Skeletal muscle cell (primary cell): ENCODE measurements around the gene HK1.

Experiments
- DNase-seq: peaks from one replicate; pipeline ENCODE4 v3.0.0-alpha.2; 2010; ENCODE audit warnings: low read depth
- H3K4me3 ChIP-seq: 2 replicates; pipeline ENCODE4 v1.5.1; 2011; ENCODE audit warnings: low read depth, mild to moderate bottlenecking, control low read depth, low read length, moderate library complexity

Gene HK1

GRCh38 chr10:69361303-69361614, 83.0 kb downstream of the HK1 start:
- H3K4me3 ChIP-seq = no peak overlapping the region
- no peak for DNase-seq

GRCh38 chr10:69362471-69362954, 84.2 kb downstream of the HK1 start:
- DNase-seq = peak; percentile 63
- no peak overlapping the region for H3K4me3 ChIP-seq

GRCh38 chr10:69363666-69364065, 85.4 kb downstream of the HK1 start:
- no peak overlapping the region for H3K4me3 ChIP-seq
- no peak for DNase-seq

GRCh38 chr10:69364232-69364940, 86.1 kb downstream of the HK1 start:
- H3K4me3 ChIP-seq = no peak overlapping the region
- no peak for DNase-seq

DNA sequence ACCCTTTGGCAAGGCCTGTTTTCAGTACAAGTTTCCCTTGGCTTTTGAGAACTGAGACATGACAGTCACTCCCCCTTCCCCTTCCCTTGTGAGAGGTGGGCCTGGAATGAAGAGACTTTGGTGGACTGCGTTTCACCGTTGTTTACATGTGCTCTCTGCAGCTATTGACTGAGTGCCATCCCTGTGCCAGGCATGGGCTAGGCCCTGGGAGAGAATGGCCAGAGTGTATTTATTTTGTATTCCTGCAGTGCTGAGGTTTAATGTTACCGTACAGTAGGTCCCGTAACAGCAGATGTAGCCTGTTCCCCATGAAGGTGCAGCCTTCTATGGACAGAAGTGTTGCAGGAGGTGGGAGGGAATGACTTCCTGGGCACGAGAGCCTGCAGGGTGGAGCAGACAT, 88.4 kb downstream of the HK1 start:
- no peak overlapping the region for H3K4me3 ChIP-seq
- no peak for DNase-seq

DNA sequence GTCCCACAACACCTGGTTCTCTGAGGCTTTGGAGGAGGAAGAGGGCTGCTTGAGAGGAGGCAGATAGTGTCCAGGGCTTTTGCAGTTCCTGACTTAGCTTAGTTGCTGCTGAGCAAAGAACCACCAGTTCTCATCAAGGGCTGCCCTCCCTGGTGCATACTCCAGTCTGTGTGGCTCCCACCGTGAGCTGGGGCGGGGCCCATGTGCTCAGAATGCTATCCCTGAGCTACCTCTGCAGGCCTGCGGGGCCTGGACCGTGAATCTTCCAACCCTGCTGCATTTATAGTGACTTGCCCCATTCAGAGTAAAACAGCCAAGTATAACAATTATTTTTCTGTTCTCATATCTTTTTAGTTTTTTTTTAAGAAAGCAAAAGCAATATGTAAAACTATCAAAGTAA, 89.2 kb downstream of the HK1 start:
- no peak overlapping the region for H3K4me3 ChIP-seq
- DNase-seq = no peak

DNA sequence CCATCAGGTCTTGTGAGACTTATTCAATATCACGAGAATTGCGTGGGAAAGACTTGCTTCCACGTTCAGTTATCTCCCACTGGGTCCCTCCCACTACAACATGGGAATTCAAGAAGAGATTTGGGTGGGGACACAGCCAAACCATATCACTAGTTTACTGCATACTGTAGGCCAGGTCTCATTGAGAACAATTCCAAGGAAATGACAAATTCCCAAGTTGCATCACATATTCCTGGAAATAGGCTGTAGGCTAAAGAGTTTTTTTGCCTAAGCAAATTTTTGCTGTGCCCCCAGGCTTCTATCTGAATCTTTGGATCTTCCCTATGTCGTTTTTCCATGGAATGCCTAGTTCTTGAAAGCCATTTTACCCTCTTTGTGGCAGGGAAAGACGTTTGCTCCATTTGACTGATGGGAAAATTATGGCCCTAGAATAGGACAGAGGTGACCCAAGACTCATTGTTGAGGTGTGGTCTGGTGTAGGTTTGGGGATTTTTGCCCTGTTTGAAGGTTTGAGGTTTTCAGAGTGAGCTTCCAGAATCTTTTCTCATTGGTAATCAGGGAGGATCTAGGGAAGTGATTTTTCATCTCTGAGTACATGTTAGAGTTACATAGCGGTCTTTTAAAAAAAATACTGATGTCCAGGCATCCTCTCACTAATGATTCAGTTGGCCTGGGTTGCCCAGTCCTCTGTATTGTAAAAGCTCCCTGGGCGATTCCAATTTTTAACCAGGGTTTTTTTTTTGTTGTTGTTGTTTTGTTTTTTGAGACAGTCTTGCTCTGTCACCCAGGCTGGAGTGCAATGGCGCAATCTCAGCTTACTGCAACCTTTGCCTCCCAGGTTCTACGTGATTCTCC, 94.1 kb downstream of the HK1 start:
- no peak overlapping the region for H3K4me3 ChIP-seq
- no peak for DNase-seq

DNA sequence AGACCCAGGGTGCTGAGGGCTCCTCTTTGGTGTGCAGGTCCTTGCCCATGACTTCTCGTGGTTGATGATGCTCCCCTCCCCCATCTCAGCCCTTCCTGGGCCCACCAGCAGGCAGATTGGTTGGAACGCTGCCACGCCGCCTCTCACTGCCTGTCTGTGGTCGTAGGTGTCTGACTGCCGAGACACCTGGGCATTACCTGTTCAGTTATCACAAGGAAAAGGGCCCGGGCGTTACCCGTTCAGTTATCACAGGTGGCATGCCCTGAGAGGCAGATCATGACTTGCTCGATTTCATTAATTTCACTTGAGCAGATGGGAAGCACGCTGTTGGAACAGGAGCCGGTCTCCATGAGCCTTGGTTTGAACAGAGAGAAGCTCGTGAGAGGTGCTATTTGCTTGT, 95.9 kb downstream of the HK1 start:
- DNase-seq = no peak
- no peak overlapping the region for H3K4me3 ChIP-seq

DNA sequence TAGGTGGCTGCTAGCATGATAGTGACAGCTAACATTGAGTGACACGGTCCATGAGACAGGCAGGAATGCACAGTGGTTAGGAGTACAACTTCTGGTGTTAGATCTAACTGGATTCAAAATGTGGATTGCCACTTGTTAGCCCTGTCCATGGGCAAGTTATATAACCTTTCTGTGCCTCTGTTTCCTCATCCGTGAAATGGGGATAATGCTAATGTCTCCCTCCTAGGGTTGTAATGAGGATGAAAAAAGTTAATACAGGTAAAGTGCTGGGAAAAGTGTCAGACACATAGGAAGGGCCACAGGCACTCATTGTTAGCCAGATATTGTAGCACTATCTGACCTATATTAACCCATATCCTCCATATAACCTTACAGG, 96.6 kb downstream of the HK1 start:
- no peak for DNase-seq
- no peak overlapping the region for H3K4me3 ChIP-seq

DNA sequence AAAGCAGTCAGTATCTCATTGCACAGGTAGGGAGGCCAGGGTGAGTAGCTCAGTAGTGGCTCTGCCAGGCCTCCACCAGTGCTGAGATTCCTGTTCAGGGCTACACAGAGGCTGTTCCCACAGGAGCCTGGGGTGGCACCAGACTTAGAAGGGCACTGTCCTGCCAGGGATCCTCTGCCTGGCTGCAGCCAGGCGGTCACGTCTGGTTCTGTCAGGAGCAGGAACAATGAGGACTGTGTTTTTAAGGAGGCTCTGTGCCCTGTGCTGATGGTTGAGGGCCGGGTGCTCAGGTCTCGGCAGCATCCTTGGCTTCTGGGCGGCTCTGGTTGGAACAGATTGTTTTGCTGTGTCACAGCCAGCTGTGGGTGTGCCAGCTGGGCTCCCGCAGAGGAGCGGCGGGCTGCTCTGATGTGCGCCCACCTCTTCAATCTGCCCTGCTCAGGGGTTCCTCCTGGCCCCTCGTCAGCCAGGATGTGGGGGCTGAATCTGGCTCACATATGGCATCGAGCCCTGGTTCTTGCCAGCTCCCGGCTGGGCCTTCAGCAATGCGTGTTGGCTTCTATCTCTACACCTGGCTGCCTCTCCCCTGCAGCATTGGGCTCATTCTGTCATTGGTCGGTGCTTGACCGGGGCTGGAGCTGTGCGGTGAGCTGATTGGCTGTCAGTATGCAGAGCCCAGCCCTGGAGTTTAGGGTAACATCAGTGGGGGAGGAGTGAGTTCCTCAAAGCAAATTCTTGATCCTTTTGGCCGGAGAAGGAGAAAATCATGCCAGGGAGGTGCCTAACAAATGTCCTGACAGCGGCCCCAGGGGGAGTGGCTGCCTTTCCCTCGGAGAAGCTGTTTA, 97.2 kb downstream of the HK1 start:
- DNase-seq = no peak
- no peak overlapping the region for H3K4me3 ChIP-seq

GRCh38 chr10:69376662-69377061, 98.4 kb downstream of the HK1 start:
- H3K4me3 ChIP-seq = no peak overlapping the region
- DNase-seq = no peak

DNA sequence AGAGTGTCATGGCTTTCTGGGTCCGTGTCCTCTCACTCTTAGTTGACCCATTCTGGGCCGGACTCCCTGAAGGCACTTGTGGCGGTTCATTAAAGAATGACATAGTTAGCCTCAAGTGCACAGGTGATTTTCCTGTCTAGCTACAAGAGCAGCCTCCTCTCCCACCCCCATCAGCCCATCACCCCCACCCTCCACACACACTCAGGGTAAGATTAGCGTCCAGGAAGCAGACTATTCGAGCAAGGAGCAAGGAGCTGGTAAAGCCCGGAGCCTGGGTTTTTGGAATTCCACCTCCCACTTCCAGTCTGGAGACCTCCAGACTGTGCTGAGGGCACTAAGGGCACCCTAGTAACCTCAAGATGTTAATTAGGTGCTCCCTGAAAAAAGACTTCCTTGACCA, 98.9 kb downstream of the HK1 start:
- no peak overlapping the region for H3K4me3 ChIP-seq
- no peak for DNase-seq

DNA sequence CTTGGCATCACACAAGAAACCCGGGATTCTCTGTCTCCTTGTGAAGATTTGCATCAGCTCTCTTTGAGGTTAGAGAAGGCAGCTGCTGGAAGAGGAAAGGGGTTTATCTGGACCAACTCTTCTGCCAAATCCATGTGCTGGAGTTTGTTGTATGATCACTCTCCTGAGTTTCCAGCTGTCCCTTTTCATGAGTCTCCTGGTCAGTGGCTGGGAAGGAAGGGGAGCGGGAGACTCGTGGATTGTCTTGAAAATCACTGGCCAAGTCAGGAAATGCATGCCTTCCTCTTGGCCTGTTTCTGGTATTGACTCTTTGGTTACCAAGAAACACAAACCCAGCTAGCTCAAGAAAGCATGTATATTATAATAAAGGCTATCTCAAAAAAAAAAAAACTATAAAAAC, 99.6 kb downstream of the HK1 start:
- peak; percentile 15 for DNase-seq
- H3K4me3 ChIP-seq = no peak overlapping the region

DNA sequence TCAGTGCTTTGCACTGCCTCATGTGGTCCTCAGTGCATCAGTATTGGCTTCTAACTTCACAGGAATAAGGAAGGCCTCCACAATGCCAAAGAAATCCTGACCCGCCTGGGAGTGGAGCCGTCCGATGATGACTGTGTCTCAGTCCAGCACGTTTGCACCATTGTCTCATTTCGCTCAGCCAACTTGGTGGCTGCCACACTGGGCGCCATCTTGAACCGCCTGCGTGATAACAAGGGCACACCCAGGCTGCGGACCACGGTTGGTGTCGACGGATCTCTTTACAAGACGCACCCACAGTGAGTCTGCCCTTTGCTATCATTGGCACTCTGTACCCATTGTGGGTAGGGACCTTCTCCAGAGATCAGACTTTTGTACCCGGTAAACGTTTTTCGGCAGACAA, 101.5 kb downstream of the HK1 start:
- no peak for DNase-seq
- no peak overlapping the region for H3K4me3 ChIP-seq

- peak; percentile 67 for DNase-seq
- H3K4me3 ChIP-seq = no peak overlapping the region
These were observed 104.3 kb downstream of the HK1 start for GRCh38 chr10:69382382-69383117.

DNA sequence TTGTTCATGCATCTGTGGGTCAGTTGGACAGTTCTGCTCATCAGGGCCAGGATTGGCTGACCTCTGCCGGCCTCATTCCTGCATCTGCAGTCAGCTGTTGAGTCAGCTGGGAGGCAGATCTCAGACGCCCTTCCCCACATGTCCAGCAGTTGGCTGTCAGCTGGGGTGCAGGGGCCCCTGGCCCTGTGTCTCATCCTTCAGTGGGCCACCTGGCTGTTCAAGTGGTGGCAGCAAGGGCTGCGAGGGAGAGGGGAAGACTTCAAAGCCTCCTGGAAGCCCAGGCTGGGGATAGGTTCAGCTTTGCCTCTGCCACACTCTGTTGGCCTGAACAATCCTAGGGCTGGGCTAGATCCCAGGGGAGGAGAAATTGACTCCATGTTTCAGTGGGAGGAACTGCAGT, 105.3 kb downstream of the HK1 start:
- no peak overlapping the region for H3K4me3 ChIP-seq
- peak; percentile 39 for DNase-seq

GRCh38 chr10:69384320-69384719, 106.0 kb downstream of the HK1 start:
- no peak overlapping the region for H3K4me3 ChIP-seq
- no peak for DNase-seq

DNA sequence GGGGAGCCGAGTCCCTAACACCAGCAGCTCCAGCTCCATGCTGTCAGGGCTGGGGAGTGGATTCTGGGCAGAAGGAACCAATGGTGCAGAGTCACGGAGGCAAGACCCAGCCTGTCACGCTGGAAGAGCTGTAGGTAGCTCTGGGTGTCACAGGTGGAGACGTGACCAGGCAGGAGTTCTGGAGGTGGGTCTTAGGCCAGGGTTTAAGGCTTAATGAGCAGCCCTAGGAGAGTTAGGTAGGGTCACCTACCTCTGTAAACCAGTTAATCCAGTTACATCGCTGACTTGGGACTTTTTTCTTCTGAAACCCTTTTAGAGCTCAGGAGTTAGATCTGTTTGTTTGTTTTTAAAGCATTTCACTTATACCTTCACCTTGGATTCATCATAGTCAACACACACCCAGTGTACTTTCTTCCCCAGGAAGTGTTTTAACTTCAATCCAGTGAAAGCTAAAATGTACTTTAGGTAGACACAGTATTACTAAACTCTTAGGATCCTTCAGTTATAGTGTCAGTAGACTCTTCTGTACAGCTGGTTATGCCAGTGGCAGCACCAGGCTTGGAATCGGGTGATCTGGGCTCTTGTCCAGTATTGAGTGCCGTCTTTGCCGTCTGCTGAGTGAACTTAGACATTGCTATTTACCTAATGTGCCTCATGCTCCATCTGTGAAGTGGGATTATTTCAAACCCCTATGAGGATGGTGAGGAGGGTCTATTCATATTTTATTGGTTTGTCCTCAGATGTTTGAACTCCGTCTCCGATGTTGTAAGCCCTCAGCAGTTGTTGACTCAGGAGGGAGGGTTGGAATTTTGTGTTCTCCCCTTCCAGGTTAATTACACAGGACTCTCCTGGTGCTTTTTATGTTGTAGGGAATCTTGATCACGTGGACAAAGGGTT, 107.4 kb downstream of the HK1 start:
- no peak overlapping the region for H3K4me3 ChIP-seq
- DNase-seq = no peak

DNA sequence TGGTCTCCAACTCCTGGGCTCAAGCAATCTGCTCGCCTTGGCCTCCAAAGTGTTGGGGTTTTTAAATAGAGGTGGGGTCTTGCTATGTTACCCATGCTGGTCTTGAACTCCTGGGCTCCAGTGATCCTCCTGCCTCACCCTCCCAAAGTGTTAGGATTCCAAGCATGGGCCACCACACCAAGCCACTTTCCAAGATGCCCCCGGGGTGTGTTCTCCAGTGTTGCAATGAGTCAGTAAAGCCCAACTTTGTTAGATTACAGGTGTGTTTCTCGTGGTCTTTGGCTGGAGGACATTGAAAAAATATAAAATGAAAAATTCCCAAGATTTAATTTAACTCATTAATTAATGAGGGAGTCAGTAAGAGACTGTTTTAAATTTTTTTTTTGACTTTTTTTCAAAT, 109.2 kb downstream of the HK1 start:
- H3K4me3 ChIP-seq = no peak overlapping the region
- DNase-seq = no peak
